Colonic mucosa (tissue), 4 donors: ENCODE results near the gene HDDC2. TPM values are rescaled to one million over a fixed set of nuclear protein-coding genes. Genes with fewer than 3 reads are reported as not detected.

ENCODE experiments used
- DNase-seq: peaks from one replicate; pipeline ENCODE4 v3.0.0-alpha.2; 2020
- H3K27ac ChIP-seq: fragments of 200-600 bp; one replicate; pipeline ENCODE4 v1.8.0; 2021
- H3K27me3 ChIP-seq: fragments of 200-600 bp; one replicate; pipeline ENCODE4 v1.8.0; 2021
- H3K36me3 ChIP-seq: fragments of 200-600 bp; one replicate; pipeline ENCODE4 v1.8.0; 2021
- H3K4me1 ChIP-seq: fragments of 200-600 bp; one replicate; pipeline ENCODE4 v1.8.0; 2021; ENCODE audit warnings: mild to moderate bottlenecking
- H3K4me3 ChIP-seq: fragments of 200-600 bp; one replicate; pipeline ENCODE4 v1.8.0; 2021
- H3K9ac ChIP-seq, 2 donors: one replicate each; pipeline ENCODE4 v1.7.0; 2013; ENCODE audit warnings: control low read depth in 2 of 2, low read depth in 2 of 2, low read length in 2 of 2
- H3K9me3 ChIP-seq: fragments of 200-600 bp; one replicate; pipeline ENCODE4 v1.8.0; 2021
- intact Hi-C: fragments of 100-400 bp; cut with DNase I; formaldehyde crosslinking; loops from one replicate; pipeline ENCODE4 v1.14.1; 2022
- total RNA-seq, 2 donors: library from RNA; stranded (reverse); fragmentation: NEBNext Ultra II Directional in 1 of 2; extraction: Animal tissue kit (Norgen Biotek cat#: 25700) in 1 of 2; gene quantifications; one replicate each; pipeline ENCODE4 v1.2.1, GENCODE V29; 2021
- TF ChIP-seq, protein P1 (sequence below): fragments of 200-600 bp; IDR thresholded peaks from one replicate; pipeline ENCODE4 v1.8.0; 2022; ENCODE audit warnings: antibody characterized with exemption, mild to moderate bottlenecking
- donor health status: healthy.
- donor health status: DM: no; HTN: no; CAD: no.
- donor health status: DM: no; HTN: no; CAD: no.

Gene HDDC2
- total RNA-seq, 2 donors from 2014 or later: 39.4 to 44.8 TPM

GRCh38 chr6:125271486-125272159 lies 30.1 kb downstream of the HDDC2 start:
- no peak overlapping the region for H3K9ac ChIP-seq
- H3K4me3 ChIP-seq: no peak overlapping the region
- no peaks in the 10 kb centered on the region for H3K27me3 ChIP-seq
- H3K9me3 ChIP-seq: no peaks in the 10 kb centered on the region
- H3K4me1 ChIP-seq: no peaks in the 10 kb centered on the region
- H3K36me3 ChIP-seq: no peaks in the 10 kb centered on the region
- H3K27ac ChIP-seq: no peak overlapping the region
- DNase-seq: no peak
- intact Hi-C loops: no loop called here
- TF ChIP-seq, protein P1, sequence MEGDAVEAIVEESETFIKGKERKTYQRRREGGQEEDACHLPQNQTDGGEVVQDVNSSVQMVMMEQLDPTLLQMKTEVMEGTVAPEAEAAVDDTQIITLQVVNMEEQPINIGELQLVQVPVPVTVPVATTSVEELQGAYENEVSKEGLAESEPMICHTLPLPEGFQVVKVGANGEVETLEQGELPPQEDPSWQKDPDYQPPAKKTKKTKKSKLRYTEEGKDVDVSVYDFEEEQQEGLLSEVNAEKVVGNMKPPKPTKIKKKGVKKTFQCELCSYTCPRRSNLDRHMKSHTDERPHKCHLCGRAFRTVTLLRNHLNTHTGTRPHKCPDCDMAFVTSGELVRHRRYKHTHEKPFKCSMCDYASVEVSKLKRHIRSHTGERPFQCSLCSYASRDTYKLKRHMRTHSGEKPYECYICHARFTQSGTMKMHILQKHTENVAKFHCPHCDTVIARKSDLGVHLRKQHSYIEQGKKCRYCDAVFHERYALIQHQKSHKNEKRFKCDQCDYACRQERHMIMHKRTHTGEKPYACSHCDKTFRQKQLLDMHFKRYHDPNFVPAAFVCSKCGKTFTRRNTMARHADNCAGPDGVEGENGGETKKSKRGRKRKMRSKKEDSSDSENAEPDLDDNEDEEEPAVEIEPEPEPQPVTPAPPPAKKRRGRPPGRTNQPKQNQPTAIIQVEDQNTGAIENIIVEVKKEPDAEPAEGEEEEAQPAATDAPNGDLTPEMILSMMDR: no peak

DNA sequence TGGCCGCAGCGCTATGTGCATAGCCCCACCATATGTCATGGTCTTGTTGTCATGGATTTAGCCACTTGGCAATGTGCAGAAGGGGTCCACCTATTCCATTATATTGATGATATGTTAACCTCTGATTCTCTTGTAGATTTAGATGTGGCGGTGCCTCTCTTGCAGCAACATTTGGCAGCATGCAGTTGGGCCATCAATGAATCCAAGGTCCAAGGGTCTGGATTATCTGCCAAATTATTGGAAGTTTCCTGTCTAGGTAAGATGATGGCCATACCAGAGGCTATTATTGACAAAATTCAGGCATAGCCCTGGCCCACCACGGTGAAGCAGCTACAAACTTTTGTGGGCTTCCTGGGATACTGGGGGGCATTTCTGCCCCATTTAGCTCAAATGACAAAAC lies 31.4 kb downstream of the HDDC2 start:
- Histone ChIP-seq H3K27ac (no peak overlapping the region), H3K36me3 (no peaks in the 10 kb centered on the region), H3K4me3 (no peak overlapping the region), H3K9ac (no peak overlapping the region), H3K9me3 (no peaks in the 10 kb centered on the region), H3K4me1 (no peaks in the 10 kb centered on the region), H3K27me3 (no peaks in the 10 kb centered on the region)
- TF ChIP-seq, protein P1: no peak
- no peak for DNase-seq
- intact Hi-C loops: no loop called here

- Histone ChIP-seq H3K27ac (no peak overlapping the region), H3K9ac (no peak overlapping the region)
- TF ChIP-seq, protein P1: no peak
Measured at GRCh38 chr6:125269328-125269985, 32.3 kb downstream of the HDDC2 start.

GRCh38 chr6:125268765-125269164 lies 33.0 kb downstream of the HDDC2 start:
- intact Hi-C loops: no loop called here
- no peak overlapping the region for H3K9ac ChIP-seq
- H3K4me1 ChIP-seq: no peaks in the 10 kb centered on the region
- no peak overlapping the region for H3K27ac ChIP-seq
- H3K36me3 ChIP-seq: no peaks in the 10 kb centered on the region
- DNase-seq: no peak
- no peaks in the 10 kb centered on the region for H3K9me3 ChIP-seq
- no peak overlapping the region for H3K4me3 ChIP-seq
- TF ChIP-seq, protein P1: no peak
- H3K27me3 ChIP-seq: no peaks in the 10 kb centered on the region

More at GRCh38 chr6:125269328-125269985, 32.3 kb downstream of the HDDC2 start:
- H3K27me3 ChIP-seq: no peaks in the 10 kb centered on the region
- H3K4me1 ChIP-seq: no peaks in the 10 kb centered on the region
- DNase-seq: no peak
- intact Hi-C loops: no loop called here
- H3K4me3 ChIP-seq: no peak overlapping the region
- no peaks in the 10 kb centered on the region for H3K36me3 ChIP-seq
- no peaks in the 10 kb centered on the region for H3K9me3 ChIP-seq

DNA sequence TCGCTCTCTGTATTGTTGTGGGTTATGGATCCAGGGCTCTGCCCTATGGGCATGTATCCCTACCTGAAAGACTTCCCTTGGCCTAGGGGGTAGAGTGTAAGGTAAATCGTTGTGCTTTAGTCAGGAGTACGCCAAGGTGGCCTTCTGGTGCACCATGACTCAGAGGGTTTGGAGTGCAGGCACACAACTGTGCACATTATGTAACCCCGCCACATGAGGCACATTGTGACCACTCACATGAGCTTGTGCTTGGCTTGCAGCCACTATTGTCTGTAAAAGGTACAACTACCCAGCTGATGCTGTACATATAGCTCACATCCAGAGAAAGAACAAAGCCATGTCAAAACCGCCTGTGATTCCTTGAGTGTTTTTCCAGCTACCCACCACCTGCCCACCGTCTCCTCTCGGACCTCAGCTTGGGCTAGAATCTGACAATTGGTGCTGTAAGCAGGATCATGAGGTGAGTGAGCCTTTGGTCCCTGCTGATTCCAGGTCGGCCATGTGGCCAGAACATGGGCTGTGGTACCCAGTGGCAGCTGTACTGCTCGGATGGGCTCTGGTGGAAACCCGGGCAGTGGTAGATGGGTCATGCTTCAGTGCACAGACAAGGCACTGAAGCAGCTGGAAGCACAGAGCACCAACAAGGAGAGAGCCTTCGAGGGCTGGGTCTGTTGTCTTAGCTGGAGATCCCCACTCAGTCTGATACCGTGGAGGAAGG lies 33.8 kb downstream of the HDDC2 start:
- Histone ChIP-seq H3K4me3 (no peak overlapping the region), H3K27me3 (no peaks in the 10 kb centered on the region), H3K9ac (no peak overlapping the region), H3K9me3 (no peaks in the 10 kb centered on the region), H3K4me1 (no peaks in the 10 kb centered on the region), H3K27ac (no peak overlapping the region), H3K36me3 (no peaks in the 10 kb centered on the region)
- intact Hi-C loops: no loop called here
- DNase-seq: no peak
- TF ChIP-seq, protein P1: no peak
